HG02943 (cell line): Measurements from ENCODE around the gene NQO2.
"Not testable (repeated sequence)": the region's sequence is repeated elsewhere in the genome, so short reads cannot be mapped to it uniquely, and the experiment has no call there.

Experiments used
- ATAC-seq: cut with Tn5 transposase; IDR thresholded peaks from one replicate; pipeline ENCODE4 v1.9.1; 2021; ENCODE audit warnings: mild to moderate bottlenecking, low read depth, moderate library complexity; ENCODE audit not compliant: unreplicated experiment

Gene NQO2

GRCh38 chr6:3011592-3011991, 11.9 kb downstream of the NQO2 start:
- ATAC-seq = no peak

- ATAC-seq = no peak
These were observed 13.8 kb downstream of the NQO2 start for GRCh38 chr6:3013486-3013885.

GRCh38 chr6:3013901-3014674, 14.4 kb downstream of the NQO2 start:
- ATAC-seq = no peak

GRCh38 chr6:3014675-3015066, 15.0 kb downstream of the NQO2 start:
- no peak for ATAC-seq

GRCh38 chr6:3015144-3015543, 15.4 kb downstream of the NQO2 start:
- no peak for ATAC-seq

- no peak for ATAC-seq
These were observed 17.0 kb downstream of the NQO2 start for GRCh38 chr6:3016473-3017280.

GRCh38 chr6:3017304-3017703, 17.6 kb downstream of the NQO2 start:
- ATAC-seq = no peak

- ATAC-seq = no peak
These were observed 19.4 kb downstream of the NQO2 start for GRCh38 chr6:3019065-3019464.

DNA sequence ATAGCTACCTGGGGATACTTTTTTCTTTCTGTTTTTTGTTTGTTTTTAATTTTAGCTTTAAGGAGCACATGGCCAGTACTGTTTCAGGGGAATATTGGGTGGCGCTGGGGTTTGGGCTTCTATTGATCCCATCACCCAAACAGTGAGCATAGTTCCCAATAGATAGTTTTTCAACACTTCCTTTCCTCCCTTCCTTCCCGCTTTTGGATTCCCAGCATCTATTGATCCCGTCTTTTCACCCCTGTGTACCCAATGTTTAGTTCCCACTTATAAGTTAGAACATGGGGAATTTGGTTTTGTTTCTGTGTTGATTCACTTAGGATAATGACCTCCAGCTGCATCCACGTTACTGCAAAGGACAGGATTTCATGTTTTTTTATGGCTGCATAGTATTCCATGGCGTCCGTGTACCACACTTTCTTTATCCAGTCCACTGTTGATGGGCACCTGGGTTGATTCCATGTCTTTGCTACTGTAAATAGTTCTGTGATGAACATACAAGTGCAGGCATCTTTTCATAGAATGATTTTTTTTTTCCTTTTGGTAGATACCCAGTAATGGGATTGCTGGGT, 20.1 kb downstream of the NQO2 start:
- no peak for ATAC-seq

- not testable (repeated sequence) for ATAC-seq
These were observed 21.4 kb downstream of the NQO2 start for GRCh38 chr6:3020976-3021598.

DNA sequence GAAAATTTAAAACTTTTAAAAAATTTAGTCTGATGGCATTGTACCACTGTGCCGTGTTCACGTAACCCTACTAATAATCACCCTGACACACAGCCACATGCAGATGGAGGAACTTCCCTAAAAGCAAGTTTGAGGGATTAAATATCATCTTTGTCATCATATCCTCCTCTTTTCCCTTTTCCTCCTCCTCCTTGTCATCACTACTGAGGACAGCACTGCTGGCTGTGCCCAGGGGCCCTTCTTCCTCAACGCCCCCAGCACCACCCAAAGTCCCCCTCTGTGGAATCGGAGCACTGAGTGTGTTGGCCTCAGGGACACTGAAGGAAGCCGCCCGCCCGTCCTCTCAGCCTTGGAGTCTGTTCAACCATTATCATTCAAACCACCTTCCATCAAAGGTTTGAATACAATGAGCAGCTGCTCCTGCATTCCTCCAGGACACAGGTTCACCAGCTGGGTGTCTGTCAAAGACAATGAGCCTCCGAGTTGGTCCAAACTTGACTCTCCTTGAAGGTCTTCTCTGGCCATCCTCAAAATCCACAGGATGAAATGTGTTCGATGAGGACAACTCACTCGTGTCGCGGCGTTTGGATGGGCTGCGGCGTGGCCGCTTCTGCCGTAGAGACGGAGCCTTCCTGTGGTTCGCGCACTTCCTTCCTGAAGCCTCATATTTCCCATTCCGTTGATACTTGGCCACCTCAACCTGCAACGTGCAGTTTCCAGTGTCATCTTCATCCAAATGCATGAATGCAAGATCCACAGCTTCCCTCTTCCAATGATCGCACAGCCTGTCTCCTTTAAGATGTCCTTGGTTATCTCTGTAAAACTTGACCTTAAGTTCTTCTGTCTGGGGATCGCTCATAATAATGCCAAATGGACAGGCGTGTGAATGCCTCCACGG, 23.3 kb downstream of the NQO2 start:
- ATAC-seq = no peak

GRCh38 chr6:3023663-3024483, 24.2 kb downstream of the NQO2 start:
- ATAC-seq = peak; percentile 81

GRCh38 chr6:3026791-3027626, 27.3 kb downstream of the NQO2 start:
- ATAC-seq = no peak

- not testable (repeated sequence) for ATAC-seq
These were observed 28.5 kb downstream of the NQO2 start for GRCh38 chr6:3028156-3028555.

DNA sequence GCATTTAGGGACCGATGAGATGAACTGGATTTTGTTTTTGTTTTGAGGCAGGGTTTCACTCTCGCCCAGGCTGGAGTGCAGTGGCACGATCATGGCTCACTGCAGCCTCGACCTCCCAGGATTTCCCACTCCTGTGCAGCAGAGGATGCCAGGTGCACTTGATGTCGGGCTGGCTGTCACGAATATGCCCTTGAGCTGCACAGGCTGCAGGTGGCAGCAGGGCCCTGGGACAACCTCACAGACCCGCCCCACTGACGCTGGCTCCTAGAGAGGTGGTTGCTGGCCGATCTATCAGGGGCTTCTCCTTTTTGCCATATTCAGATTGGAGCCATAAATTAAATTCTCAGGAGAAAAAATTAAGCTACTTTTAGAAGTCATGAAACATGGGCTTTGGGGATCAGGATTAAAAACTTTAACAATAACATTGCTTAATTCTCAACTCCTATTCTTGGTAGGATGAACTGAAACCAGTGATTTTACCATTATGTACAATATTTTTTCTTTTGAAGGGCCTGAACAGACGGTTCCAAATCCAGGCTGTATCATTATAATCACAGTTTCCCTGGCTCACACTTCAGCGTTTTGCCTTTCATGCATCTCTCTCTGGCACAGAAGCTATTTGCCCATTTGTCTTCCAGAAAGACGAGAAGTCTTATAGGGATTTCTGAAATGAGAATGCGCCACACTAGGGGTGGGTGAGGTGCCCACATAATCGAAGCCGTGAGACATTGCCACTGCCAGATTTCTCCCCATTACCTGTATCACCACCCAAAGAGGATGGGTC, 32.4 kb downstream of the NQO2 start:
- no peak for ATAC-seq

GRCh38 chr6:3032986-3033385, 33.3 kb downstream of the NQO2 start:
- ATAC-seq = no peak

DNA sequence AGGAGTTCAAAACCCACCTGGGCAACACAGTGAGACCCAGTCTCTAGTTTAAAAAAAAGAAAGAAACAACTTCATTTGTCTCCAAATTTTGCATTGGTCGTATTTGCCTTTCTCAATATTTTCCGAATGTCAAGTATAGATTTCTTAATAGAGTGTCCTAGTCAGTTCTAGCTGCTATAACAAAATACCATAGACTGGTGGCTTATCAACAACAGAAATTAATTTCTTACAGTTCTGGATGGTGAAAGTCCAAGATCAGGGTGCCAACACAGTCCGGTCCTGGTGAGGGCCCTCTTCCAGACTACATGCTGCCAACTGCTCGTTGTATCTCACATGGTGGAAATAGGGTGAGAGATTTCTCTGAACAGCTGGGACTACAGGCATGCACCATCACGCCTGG, 34.0 kb downstream of the NQO2 start:
- ATAC-seq = no peak

GRCh38 chr6:3035397-3035796, 35.7 kb downstream of the NQO2 start:
- ATAC-seq = no peak
